Measurements from ENCODE around the gene TMEM150A. TPM values are rescaled to one million over a fixed set of nuclear protein-coding genes. Genes with fewer than 3 reads are reported as not detected.

The TMEM150A gene
- total RNA-seq, 1 experiment from 2014 or later = 19.3 TPM

GRCh38 chr2:85561280-85562212, 41.0 kb downstream of the TMEM150A start, which contains the start of gene GGCX:
Gene GGCX, minus strand, starts transcription at chr2:85561493. Its CDS starts 65 bp downstream, at chr2:85561428.
- Mint-ChIP-seq H3K4me3 (peak within 1 kb of the TSS; percentile 91 to 97), H3K4me1 (peaks cover 12 to 13% of the 10 kb centered on the region in 2 experiments; a peak in 3 of 4 replicates), H3K36me3 (ENCODE audit: insufficient read depth in 1 of 3, low read depth in 3 of 3) (peaks cover 7 to 10% (median 7%) of the 10 kb centered on the region in 3 experiments), H3K27me3 (ENCODE audit: low read depth) (peaks cover 21% of the 10 kb centered on the region), H3K27ac (peak within 1 kb of the TSS; percentile 99), H3K9me3 (no peaks in the 10 kb centered on the region)
- Histone ChIP-seq H3T11ph (ENCODE audit: low read length) (no peak within 1 kb of the TSS), H3K23me2 (ENCODE audit: insufficient read length, low read depth, low read length, poor library complexity, severe bottlenecking) (no peaks in the 10 kb centered on the region), H4K20me1 (ENCODE audit: control insufficient read depth, insufficient read depth, insufficient read length) (no peaks in the 10 kb centered on the region), H3K79me1 (ENCODE audit: insufficient read depth, low read depth, low read length, poor library complexity, severe bottlenecking) (no peaks in the 10 kb centered on the region), H2BK15ac (ENCODE audit: low read depth, low read length) (no peak within 1 kb of the TSS), H4K91ac (ENCODE audit: insufficient read length, low read depth, low read length) (no peak within 1 kb of the TSS), H2BK12ac (ENCODE audit: insufficient read length, low read depth, low read length) (no peak within 1 kb of the TSS), H3K27ac (ENCODE audit: insufficient read length, low read depth, low read length) (peak within 1 kb of the TSS; percentile 43), H2BK120ac (ENCODE audit: low read depth, low read length, poor library complexity, severe bottlenecking) (no peak within 1 kb of the TSS), H2AK5ac (ENCODE audit: insufficient read length, low read length) (no peak within 1 kb of the TSS), H3K79me2 (ENCODE audit: insufficient read depth, low read length) (peaks cover 5% of the 10 kb centered on the region; the same call in 1 of the 2 replicates), H2BK20ac (ENCODE audit: low read depth, low read length, poor library complexity, severe bottlenecking) (no peak within 1 kb of the TSS), H3K4me2 (ENCODE audit: insufficient read depth, insufficient read length, low read length) (peak within 1 kb of the TSS; percentile 56), H4K5ac (ENCODE audit: insufficient read length, low read depth, low read length) (no peak within 1 kb of the TSS), H2AFZ (ENCODE audit: low read length) (no peak within 1 kb of the TSS), H3K9ac (ENCODE audit: extremely low read depth, insufficient read length, low read length) (peak within 1 kb of the TSS; percentile 81), H2BK5ac (ENCODE audit: insufficient read length, low read length) (no peak within 1 kb of the TSS), H3K9me3 (ENCODE audit: control insufficient read depth, low read depth, low read length) (no peaks in the 10 kb centered on the region), H3K18ac (ENCODE audit: insufficient read length, low read depth, low read length) (peak within 1 kb of the TSS; percentile 71), H3K23ac (ENCODE audit: insufficient read length, low read depth, low read length) (no peak within 1 kb of the TSS), H4K8ac (replicated peaks; ENCODE audit: insufficient read length, low read depth, low read length) (no peak within 1 kb of the TSS), H3K4me1 (ENCODE audit: insufficient read depth, low read length) (no peaks in the 10 kb centered on the region), H3K27me3 (ENCODE audit: insufficient read depth, low read length) (no peaks in the 10 kb centered on the region), H3K14ac (ENCODE audit: insufficient read depth, low read length) (peak within 1 kb of the TSS; percentile 90), H3K4ac (ENCODE audit: low read depth, low read length) (no peak within 1 kb of the TSS), H3K56ac (ENCODE audit: insufficient read length, low read depth, low read length) (no peak within 1 kb of the TSS)
- DNase-seq = peak; percentile 97
- TF ChIP-seq CTCF (conservative IDR thresholded peaks at IDR 0.05) = no peak
- no CpG with 5 or more reads among the region's 64 CpGs for WGBS (ENCODE audit: extremely low coverage, insufficient read length, low lambda C conversion rate)

All from H9 (cell line).